H9 (cell line): ENCODE results near the gene PTPN13. TPM values are rescaled to one million over a fixed set of nuclear protein-coding genes. Genes with fewer than 3 reads are reported as not detected.

ENCODE experiments used
- DNase-seq: peaks from one replicate; pipeline ENCODE4 v3.0.0-alpha.2; 2017
- H2AFZ ChIP-seq: one replicate; pipeline ENCODE4 v1.6.1; 2013; ENCODE audit warnings: mild to moderate bottlenecking, low read length, control low read depth, moderate library complexity
- H2AK5ac ChIP-seq: 2 replicates; pipeline ENCODE4 v1.6.1; 2013; ENCODE audit warnings: low read length, control low read depth, mixed read lengths; ENCODE audit not compliant: insufficient read length
- H2BK120ac ChIP-seq: one replicate; pipeline ENCODE4 v1.6.1; 2013; ENCODE audit warnings: low read depth, mild to moderate bottlenecking, low read length, control low read depth, inconsistent platforms; ENCODE audit not compliant: poor library complexity, severe bottlenecking
- H2BK12ac ChIP-seq: 2 replicates; pipeline ENCODE4 v1.6.1; 2013; ENCODE audit warnings: low read length, control low read depth, mixed read lengths, low read depth; ENCODE audit not compliant: insufficient read length
- H2BK15ac ChIP-seq: 2 replicates; pipeline ENCODE4 v1.6.1; 2013; ENCODE audit warnings: low read depth, low read length, control low read depth
- H2BK20ac ChIP-seq: one replicate; pipeline ENCODE4 v1.6.1; 2013; ENCODE audit warnings: low read depth, mild to moderate bottlenecking, low read length, control low read depth, inconsistent platforms; ENCODE audit not compliant: poor library complexity, severe bottlenecking
- H2BK5ac ChIP-seq: 2 replicates; pipeline ENCODE4 v1.6.1; 2013; ENCODE audit warnings: low read length, control low read depth, mixed read lengths; ENCODE audit not compliant: insufficient read length
- H3K14ac ChIP-seq: 2 replicates; pipeline ENCODE4 v1.6.1; 2013; ENCODE audit warnings: low read length, control low read depth; ENCODE audit not compliant: insufficient read depth
- H3K18ac ChIP-seq: 2 replicates; pipeline ENCODE4 v1.6.1; 2013; ENCODE audit warnings: low read depth, mild to moderate bottlenecking, mixed read lengths, low read length, control low read depth; ENCODE audit not compliant: insufficient read length
- H3K23ac ChIP-seq: 2 replicates; pipeline ENCODE4 v1.6.1; 2013; ENCODE audit warnings: low read length, control low read depth, mixed read lengths, low read depth; ENCODE audit not compliant: insufficient read length
- H3K23me2 ChIP-seq: 2 replicates; pipeline ENCODE4 v1.6.1; 2013; ENCODE audit warnings: low read depth, mild to moderate bottlenecking, mixed read lengths, low read length, control low read depth; ENCODE audit not compliant: insufficient read length, poor library complexity, severe bottlenecking
- H3K27ac ChIP-seq: 2 replicates; pipeline ENCODE4 v1.5.1; 2013; ENCODE audit warnings: low read length, control low read depth, mixed read lengths, low read depth; ENCODE audit not compliant: insufficient read length
- H3K27me3 ChIP-seq: 2 replicates; pipeline ENCODE4 v1.6.1; 2013; ENCODE audit warnings: low read length, control low read depth, inconsistent platforms; ENCODE audit not compliant: insufficient read depth
- H3K4ac ChIP-seq: 2 replicates; pipeline ENCODE4 v1.6.1; 2013; ENCODE audit warnings: low read depth, mild to moderate bottlenecking, control low read depth, inconsistent platforms, low read length, moderate library complexity
- H3K4me1 ChIP-seq: 2 replicates; pipeline ENCODE4 v1.6.1; 2013; ENCODE audit warnings: low read length, control low read depth, inconsistent platforms; ENCODE audit not compliant: insufficient read depth
- H3K4me2 ChIP-seq: 2 replicates; pipeline ENCODE4 v1.6.1; 2013; ENCODE audit warnings: low read length, control low read depth, mixed read lengths; ENCODE audit not compliant: insufficient read length, insufficient read depth
- H3K56ac ChIP-seq: 2 replicates; pipeline ENCODE4 v1.6.1; 2013; ENCODE audit warnings: low read depth, mild to moderate bottlenecking, mixed read lengths, low read length, control low read depth; ENCODE audit not compliant: insufficient read length
- H3K79me1 ChIP-seq: 2 replicates; pipeline ENCODE4 v1.6.1; 2013; ENCODE audit warnings: low read depth, mild to moderate bottlenecking, moderate library complexity, low read length, control low read depth, inconsistent platforms; ENCODE audit not compliant: insufficient read depth, poor library complexity, severe bottlenecking
- H3K79me2 ChIP-seq: 2 replicates; pipeline ENCODE4 v1.6.1; 2013; ENCODE audit warnings: low read length, control low read depth, inconsistent platforms; ENCODE audit not compliant: insufficient read depth
- H3K9ac ChIP-seq: 2 replicates; pipeline ENCODE4 v1.6.1; 2013; ENCODE audit warnings: low read length, control low read depth, mixed read lengths; ENCODE audit not compliant: insufficient read length; ENCODE audit errors: extremely low read depth
- H3K9me3 ChIP-seq: one replicate; pipeline ENCODE4 v1.6.1; 2013; ENCODE audit warnings: low read depth, low read length, inconsistent platforms; ENCODE audit not compliant: control insufficient read depth
- H3T11ph ChIP-seq: one replicate; pipeline ENCODE4 v1.6.1; 2013; ENCODE audit warnings: mild to moderate bottlenecking, low read length, control low read depth, inconsistent platforms
- H4K20me1 ChIP-seq: one replicate; pipeline ENCODE4 v1.6.1; 2013; ENCODE audit not compliant: control insufficient read depth, insufficient read length, insufficient read depth
- H4K5ac ChIP-seq: 2 replicates; pipeline ENCODE4 v1.6.1; 2013; ENCODE audit warnings: low read depth, mild to moderate bottlenecking, mixed read lengths, low read length, control low read depth; ENCODE audit not compliant: insufficient read length
- H4K8ac ChIP-seq: replicated peaks from 2 replicates; pipeline ENCODE4 v1.6.1; 2013; ENCODE audit warnings: low read length, control low read depth, mixed read lengths, low read depth; ENCODE audit not compliant: insufficient read length
- H4K91ac ChIP-seq: 2 replicates; pipeline ENCODE4 v1.6.1; 2013; ENCODE audit warnings: low read depth, mild to moderate bottlenecking, moderate library complexity, mixed read lengths, low read length, control low read depth; ENCODE audit not compliant: insufficient read length
- H3K27ac Mint-ChIP-seq, 3 experiments: 2 replicates in 2 of 3; 3 replicates in 1 of 3; pipeline ENCODE4 v1.8.0; 2020 to 2021; ENCODE audit warnings: mixed read lengths in 3 of 3, mild to moderate bottlenecking in 1 of 3, moderate library complexity in 1 of 3
- H3K27me3 Mint-ChIP-seq: 2 replicates; pipeline ENCODE4 v1.8.0; 2021; ENCODE audit warnings: low read depth, mild to moderate bottlenecking, moderate library complexity, mixed read lengths
- H3K36me3 Mint-ChIP-seq, 3 experiments: 2 replicates in 2 of 3; 3 replicates in 1 of 3; pipeline ENCODE4 v1.8.0; 2020 to 2021; ENCODE audit warnings: low read depth in 3 of 3, mixed read lengths in 3 of 3; ENCODE audit not compliant: insufficient read depth in 1 of 3
- H3K4me1 Mint-ChIP-seq, 2 experiments: 2 replicates each; pipeline ENCODE4 v1.8.0; 2020; ENCODE audit warnings: mixed read lengths in 2 of 2
- H3K4me3 Mint-ChIP-seq, 2 experiments: 2 replicates in 1 of 2; 3 replicates in 1 of 2; pipeline ENCODE4 v1.8.0; 2020 to 2021; ENCODE audit warnings: mild to moderate bottlenecking in 2 of 2, mixed read lengths in 2 of 2, moderate library complexity in 1 of 2
- H3K9me3 Mint-ChIP-seq, 2 experiments: 2 replicates in 1 of 2; 3 replicates in 1 of 2; pipeline ENCODE4 v1.8.0; 2020; ENCODE audit warnings: mild to moderate bottlenecking in 2 of 2, mixed read lengths in 2 of 2, moderate library complexity in 1 of 2
- WGBS: extraction: QIAGEN DNeasy Blood & Tissue Kit; methylation state at CpG from one replicate; pipeline ENCODE4 v1.1.7; 2013; ENCODE audit warnings: missing lambda C conversion rate, low lambda C conversion rate, mixed read lengths; ENCODE audit not compliant: insufficient read length; ENCODE audit errors: extremely low coverage; 5-methylcytosine and 5-hydroxymethylcytosine counted together
- total RNA-seq: library from RNA; stranded (reverse); gene quantifications from 2 replicates; pipeline ENCODE4 v1.2.1, GENCODE V29; 2021
- TF ChIP-seq, protein P1 (sequence below): fragments of 200-600 bp; sonication (generic); conservative IDR thresholded peaks from 3 replicates; pipeline ENCODE4 v1.8.0; 2021; ENCODE audit warnings: antibody characterized with exemption, mild to moderate bottlenecking

Gene PTPN13
- total RNA-seq, 1 experiment from 2014 or later = 34.9 TPM

DNA sequence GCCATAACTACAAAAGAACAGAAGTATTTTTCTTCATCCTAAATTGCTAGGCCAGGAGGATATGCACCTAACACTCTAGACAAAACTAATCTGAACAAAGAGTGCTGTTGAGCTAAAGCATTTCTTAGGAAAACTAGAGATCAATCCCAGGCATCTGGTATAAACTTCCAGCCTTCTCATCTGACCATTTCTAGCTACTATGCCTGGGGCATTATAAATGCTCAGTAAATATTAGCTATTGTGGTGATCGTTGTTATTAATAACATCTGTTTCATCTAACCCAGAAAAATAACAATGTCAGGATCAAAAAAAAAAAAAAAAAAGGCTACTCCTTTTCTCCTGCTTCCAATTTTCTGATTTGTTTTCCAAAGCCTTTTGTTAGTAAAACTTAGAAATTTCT, 262.8 kb downstream of the PTPN13 start:
- Histone ChIP-seq H4K5ac (no peak overlapping the region), H3K79me1 (no peaks in the 10 kb centered on the region), H2BK20ac (no peak overlapping the region), H3T11ph (no peak overlapping the region), H2BK15ac (no peak overlapping the region), H2BK5ac (no peak overlapping the region), H3K4ac (no peak overlapping the region), H3K14ac (no peak overlapping the region), H3K23ac (no peak overlapping the region), H3K9me3 (no peaks in the 10 kb centered on the region), H4K91ac (no peak overlapping the region), H3K4me1 (peaks cover 3% of the 10 kb centered on the region), H4K8ac (no peak overlapping the region), H3K4me2 (no peak overlapping the region), H2AK5ac (no peak overlapping the region), H4K20me1 (no peaks in the 10 kb centered on the region), H3K27ac (no peak overlapping the region), H3K27me3 (no peaks in the 10 kb centered on the region), H3K9ac (no peak overlapping the region), H2BK12ac (no peak overlapping the region), H3K23me2 (no peaks in the 10 kb centered on the region), H2AFZ (no peak overlapping the region), H3K79me2 (no peaks in the 10 kb centered on the region), H3K56ac (no peak overlapping the region), H3K18ac (no peak overlapping the region), H2BK120ac (no peak overlapping the region)
- TF ChIP-seq, protein P1, sequence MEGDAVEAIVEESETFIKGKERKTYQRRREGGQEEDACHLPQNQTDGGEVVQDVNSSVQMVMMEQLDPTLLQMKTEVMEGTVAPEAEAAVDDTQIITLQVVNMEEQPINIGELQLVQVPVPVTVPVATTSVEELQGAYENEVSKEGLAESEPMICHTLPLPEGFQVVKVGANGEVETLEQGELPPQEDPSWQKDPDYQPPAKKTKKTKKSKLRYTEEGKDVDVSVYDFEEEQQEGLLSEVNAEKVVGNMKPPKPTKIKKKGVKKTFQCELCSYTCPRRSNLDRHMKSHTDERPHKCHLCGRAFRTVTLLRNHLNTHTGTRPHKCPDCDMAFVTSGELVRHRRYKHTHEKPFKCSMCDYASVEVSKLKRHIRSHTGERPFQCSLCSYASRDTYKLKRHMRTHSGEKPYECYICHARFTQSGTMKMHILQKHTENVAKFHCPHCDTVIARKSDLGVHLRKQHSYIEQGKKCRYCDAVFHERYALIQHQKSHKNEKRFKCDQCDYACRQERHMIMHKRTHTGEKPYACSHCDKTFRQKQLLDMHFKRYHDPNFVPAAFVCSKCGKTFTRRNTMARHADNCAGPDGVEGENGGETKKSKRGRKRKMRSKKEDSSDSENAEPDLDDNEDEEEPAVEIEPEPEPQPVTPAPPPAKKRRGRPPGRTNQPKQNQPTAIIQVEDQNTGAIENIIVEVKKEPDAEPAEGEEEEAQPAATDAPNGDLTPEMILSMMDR = no peak
- DNase-seq = no peak
- no peak overlapping the region for H3K4me3 Mint-ChIP-seq
- H3K27me3 Mint-ChIP-seq = peaks cover 58% of the 10 kb centered on the region
- no peaks in the 10 kb centered on the region; a peak in 1 of 5 replicates for H3K9me3 Mint-ChIP-seq
- no peak overlapping the region for H3K27ac Mint-ChIP-seq
- WGBS = no CpG with 5 or more reads among the region's 1 CpG
- no peaks in the 10 kb centered on the region for H3K36me3 Mint-ChIP-seq
- peaks cover 17 to 26% of the 10 kb centered on the region in 2 experiments for H3K4me1 Mint-ChIP-seq
